GM12878 (cell line): ENCODE measurements around the gene FXYD3.

Source experiments
- CTCF ChIP-seq, 3 experiments: IDR thresholded peaks in 2 of 3; conservative IDR thresholded peaks in 1 of 3; 2 replicates each; pipeline ENCODE4 v1.5.1; 2011; ENCODE audit warnings: low read depth in 3 of 3, low read length in 3 of 3, mild to moderate bottlenecking in 3 of 3, control low read depth in 2 of 3, moderate library complexity in 2 of 3, inconsistent platforms in 1 of 3, mixed read lengths in 1 of 3; ENCODE audit not compliant: control insufficient read depth in 2 of 3, insufficient read depth in 1 of 3; ENCODE audit errors: extremely low read depth in 1 of 3
- EP300 ChIP-seq, 2 experiments: fragments of 150-350 bp in 1 of 2; IDR thresholded peaks; 2 replicates each; pipeline ENCODE4 v1.6.1; 2011 to 2012; ENCODE audit warnings: low read depth in 2 of 2, low read length in 2 of 2, borderline replicate concordance in 1 of 2, improper control_type of control experiment in 1 of 2, inconsistent platforms in 1 of 2; ENCODE audit not compliant: control insufficient read depth in 1 of 2
- EZH2 ChIP-seq: IDR thresholded peaks from 2 replicates; pipeline ENCODE4 v1.6.1; 2012; ENCODE audit warnings: low read depth, mild to moderate bottlenecking, control low read depth, inconsistent platforms, low read length, borderline replicate concordance; ENCODE audit not compliant: control insufficient read depth
- GABPA ChIP-seq: IDR thresholded peaks from 2 replicates; pipeline ENCODE4 v1.6.1; 2014; ENCODE audit warnings: antibody characterized with exemption, low read depth, mild to moderate bottlenecking, inconsistent platforms
- NR2F1 ChIP-seq: fragments of 450-650 bp; conservative IDR thresholded peaks from 2 replicates; pipeline ENCODE4 v1.6.1; 2017; ENCODE audit warnings: mild to moderate bottlenecking
- RCOR1 ChIP-seq: conservative IDR thresholded peaks from 2 replicates; pipeline ENCODE4 v1.6.1; 2012; ENCODE audit warnings: low read depth, low read length, improper control_type of control experiment
- SUPT20H ChIP-seq: IDR thresholded peaks from 2 replicates; pipeline ENCODE4 v1.6.1; 2011; ENCODE audit warnings: low read depth, mild to moderate bottlenecking, low read length, moderate library complexity, borderline replicate concordance; ENCODE audit not compliant: control insufficient read depth

GRCh38 chr19:35151273-35152065, 35.8 kb downstream of the FXYD3 start:
- no peak for TF ChIP-seq CTCF (IDR thresholded peaks at IDR 0.05 in 2 of 3, conservative IDR thresholded peaks at IDR 0.05 in 1 of 3; ENCODE audit: control insufficient read depth in 2 of 3, extremely low read depth in 1 of 3, insufficient read depth in 1 of 3, low read depth in 3 of 3, low read length in 3 of 3)
- no peak for TF ChIP-seq GABPA
- no peak for TF ChIP-seq EP300 (IDR thresholded peaks at IDR 0.05; ENCODE audit: borderline replicate concordance in 1 of 2, control insufficient read depth in 1 of 2, low read depth in 2 of 2, low read length in 2 of 2)
- no peak for TF ChIP-seq NR2F1
- no peak for TF ChIP-seq SUPT20H
- TF ChIP-seq RCOR1, result no peak
- no peak for TF ChIP-seq EZH2
